ENCODE data around the gene SAMD5.

Gene SAMD5

DNA sequence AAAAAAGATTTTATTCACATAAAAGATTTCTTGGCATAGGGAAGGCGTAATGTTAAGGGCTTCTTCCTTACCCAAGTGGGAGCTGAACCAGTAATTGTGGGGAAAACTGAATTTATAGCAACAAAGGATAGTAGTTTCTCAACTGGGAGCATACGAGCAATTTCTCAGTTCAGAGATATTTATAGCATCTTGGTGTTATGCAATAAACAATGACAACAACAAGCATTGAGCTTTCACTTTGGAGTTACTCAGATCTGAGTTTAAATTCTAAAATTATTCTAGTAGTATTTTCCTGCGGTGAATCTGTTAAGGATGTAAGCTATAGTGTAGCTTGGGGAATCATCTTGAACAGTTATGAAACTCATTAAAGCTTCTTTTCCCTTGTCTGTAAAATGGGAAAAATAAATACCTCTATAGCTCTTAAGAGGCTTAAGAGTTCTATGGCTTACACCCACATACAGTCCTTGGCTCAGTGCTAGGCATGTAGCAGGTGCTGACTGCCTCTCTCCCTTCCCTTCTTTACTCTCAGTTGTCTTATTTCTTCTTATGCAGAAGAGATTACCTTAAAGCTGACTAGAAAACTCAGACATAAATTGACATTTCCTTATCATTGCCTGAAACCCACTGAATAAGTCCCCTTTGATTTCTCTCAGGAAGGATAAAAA is 58.8 kb downstream of the SAMD5 start:
- no peak for DNase-seq (ENCODE audit: low spot score)

DNA sequence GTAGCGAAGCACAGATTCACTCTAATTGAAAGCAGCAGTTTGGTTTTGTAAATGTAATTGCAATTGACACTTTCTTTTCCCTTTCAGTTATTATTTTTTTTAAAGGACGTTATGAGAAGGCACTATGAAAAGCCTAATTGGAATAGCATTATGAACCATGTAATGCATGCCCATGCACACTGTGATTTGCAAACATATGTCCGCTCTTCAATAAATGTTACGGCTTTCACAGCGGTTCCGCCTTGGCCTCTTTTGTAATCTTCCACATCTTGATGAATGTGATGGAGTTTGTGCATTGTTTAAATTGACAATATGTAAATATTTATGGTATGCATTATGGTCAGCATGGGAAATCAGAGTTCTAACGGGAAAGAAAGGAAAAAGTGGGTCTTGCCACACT is 61.3 kb downstream of the SAMD5 start:
- no peak for DNase-seq (ENCODE audit: low spot score)

DNA sequence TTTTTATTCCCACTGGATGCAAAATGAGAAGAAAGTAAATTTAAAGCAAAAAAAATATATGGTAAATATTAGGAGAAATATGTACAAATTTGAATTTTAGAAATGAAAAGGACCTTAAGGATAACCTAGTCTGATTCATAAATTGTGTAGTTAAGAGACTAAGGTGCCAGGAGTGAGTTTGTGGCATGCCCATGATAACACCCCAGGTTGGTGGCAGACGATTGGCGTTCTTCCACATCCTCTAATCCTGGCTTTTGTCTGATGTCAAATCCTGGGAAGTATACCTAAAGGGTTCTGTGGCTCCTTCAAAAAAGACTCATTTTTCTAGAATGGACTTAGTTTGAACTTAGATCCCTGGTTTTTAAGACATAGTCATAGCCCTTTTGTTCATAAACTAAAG is 62.2 kb downstream of the SAMD5 start:
- DNase-seq (ENCODE audit: low spot score): no peak

DNA sequence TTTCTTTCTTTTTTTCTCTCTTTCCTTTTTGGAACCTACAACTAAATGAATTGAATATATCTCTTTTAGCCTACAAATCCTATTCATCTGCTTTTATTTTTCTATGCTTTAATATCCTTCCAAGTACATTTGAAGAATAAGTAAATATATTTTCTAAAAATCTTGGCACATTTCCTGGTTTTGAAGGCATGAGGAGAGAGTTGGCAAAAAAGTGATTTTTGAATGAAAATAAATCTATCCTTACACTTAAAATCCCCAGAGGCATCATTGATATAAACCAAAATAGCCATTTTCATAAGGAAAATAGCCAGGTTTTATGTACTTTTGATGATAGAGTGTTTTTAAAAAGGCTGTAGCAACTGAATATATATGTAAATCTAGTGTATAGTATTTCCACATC is 69.0 kb downstream of the SAMD5 start:
- no peak for DNase-seq (ENCODE audit: low spot score)

DNA sequence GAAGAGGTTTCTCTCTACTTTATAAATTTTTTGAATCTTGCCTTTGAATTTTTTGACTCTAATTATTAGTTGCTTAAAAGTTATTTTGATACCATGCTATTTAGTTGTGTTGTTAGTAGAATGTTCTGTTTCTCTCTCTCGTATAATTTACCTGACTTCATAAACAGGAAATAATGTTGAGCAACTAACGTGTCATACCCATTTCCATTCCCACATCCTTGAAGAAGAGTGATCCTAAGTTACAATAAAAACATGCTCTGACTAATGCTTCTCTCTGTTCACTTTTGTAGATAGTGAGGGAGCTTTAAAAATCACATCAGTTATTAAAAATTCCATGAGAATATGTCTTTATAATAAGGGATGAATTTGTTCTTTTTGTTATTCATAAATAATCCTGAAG is 69.7 kb downstream of the SAMD5 start:
- no peak for DNase-seq (ENCODE audit: low spot score)

DNA sequence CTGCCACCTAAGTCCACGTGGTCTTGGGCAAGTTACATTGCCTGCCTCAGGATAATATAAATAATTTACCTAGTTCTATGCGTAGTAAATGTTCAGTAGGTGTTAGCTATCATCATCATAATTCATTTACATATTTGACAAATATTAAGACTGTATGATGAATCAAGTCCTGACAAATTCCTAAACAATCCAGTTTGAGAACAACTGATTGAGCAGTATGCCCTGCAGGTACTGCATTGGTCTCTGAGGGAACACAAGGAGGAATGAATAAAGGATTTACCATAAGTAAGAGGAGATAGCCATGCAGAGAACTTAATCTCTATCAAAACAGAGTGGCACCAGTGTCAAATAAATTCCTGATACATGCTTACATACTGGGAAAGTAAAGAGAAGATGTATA is 70.4 kb downstream of the SAMD5 start:
- DNase-seq (ENCODE audit: low spot score): no peak

DNA sequence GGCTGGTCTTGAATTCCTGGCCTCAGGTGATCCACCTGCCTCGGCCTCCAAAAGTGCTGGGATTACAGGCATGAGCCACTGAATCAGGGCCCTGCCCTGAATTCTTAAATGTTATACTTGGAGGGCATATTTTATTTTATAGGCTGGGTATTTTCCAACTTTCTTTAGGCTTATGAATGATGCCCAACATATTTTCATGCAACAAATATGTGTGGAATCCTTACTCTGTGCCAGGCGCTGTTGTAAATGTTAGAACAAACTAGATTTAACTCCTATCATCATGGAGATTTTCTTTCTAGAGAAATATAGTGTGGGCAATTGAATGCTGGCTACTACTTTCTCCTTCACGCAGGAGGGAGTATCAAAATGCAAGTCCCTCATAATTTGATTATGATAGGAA is 71.2 kb downstream of the SAMD5 start:
- no peak for DNase-seq (ENCODE audit: low spot score)

DNA sequence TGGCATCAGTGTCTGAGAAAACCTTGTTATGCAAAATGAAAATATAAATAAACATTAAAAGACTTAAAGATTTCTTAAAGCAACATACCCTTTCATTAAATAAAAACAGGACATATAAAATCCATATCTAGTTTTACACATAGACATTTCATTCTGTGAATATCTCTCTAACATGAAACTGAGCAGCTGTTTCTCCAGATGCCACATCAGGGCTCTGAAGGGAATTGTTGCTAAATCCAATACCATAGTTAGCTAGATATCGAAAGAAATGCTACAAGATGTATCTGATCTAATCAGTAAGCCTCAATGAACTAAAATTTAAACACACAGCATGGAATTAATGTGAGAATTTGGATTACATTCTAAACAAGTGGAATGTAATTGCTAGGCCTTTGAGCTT is 74.5 kb downstream of the SAMD5 start:
- no peak for DNase-seq (ENCODE audit: low spot score)

DNA sequence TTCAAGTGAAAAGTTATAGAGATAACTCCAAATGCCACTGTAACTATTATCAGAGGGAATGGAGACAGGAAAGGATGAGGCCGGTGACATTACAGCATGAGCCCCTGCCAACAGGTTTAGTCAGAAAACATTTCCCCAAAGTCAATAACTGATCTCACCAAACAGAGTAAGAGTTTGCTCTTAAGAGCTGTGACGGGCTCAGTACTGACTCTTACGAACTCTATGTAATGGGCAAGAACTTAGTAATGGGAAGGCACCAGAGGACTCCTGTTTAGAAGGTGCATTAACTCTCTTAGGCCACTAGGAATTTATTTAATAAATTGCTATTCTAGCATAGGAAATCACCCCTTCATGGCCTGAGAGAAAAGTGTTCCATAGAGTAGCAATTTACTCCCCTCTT is 76.8 kb downstream of the SAMD5 start:
- DNase-seq (ENCODE audit: low spot score): no peak

DNA sequence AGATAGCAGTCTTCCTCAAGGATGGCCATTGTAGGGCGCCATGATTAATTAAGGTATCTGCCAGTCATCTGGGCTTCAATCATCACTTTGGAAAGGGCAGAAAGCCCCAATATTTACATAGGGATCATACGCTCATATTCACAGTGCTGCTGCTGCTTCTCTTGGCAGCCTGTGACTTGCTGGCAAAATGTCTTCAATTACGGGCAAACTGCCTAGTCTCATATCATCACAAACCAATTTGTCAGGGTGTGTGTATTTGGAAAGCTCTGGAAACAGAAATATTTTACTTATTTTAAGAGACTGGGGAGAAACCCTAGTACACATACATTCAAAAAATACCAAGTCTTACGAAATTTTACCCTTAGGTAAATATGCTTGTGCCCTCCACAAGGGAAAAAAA is 77.6 kb downstream of the SAMD5 start:
- DNase-seq (ENCODE audit: low spot score): no peak

DNA sequence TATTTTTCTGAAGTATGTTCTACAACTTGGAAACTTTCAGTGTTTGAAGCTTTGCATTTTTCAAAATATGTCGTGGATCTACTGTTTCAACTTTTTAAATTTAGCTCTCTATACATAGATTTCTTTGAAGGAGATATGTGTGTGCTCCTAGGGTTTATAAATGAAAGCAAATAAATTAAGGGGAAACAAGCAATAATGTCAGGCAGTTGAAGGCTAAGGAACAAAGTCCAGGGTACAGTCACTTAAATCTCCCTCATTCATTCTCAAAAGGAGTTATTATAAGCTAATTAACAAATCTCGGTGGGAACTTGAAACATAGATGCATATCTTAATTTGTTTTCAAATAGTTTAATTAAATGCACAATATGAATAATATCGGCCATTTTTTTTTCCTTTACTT is 79.4 kb downstream of the SAMD5 start:
- no peak for DNase-seq (ENCODE audit: low spot score)

DNA sequence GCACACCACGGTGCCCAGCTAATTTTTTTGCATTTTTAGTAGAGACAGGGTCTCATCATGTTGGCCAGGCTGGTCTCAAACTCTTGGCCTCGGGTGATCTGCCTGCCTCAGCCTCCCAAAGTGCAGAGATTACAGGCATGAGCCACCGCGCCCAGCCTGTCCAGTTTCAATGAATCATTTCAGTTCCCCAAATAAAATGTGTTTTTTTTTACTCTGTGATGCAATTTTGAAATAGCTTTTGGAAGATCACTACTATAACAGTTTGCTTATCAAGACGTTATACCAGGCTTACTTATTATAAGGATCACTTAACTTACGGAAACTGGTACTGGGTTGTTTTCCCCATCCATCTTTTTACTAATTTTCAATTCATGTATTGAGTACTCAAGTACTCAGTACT is 80.0 kb downstream of the SAMD5 start:
- no peak for DNase-seq (ENCODE audit: low spot score)

DNA sequence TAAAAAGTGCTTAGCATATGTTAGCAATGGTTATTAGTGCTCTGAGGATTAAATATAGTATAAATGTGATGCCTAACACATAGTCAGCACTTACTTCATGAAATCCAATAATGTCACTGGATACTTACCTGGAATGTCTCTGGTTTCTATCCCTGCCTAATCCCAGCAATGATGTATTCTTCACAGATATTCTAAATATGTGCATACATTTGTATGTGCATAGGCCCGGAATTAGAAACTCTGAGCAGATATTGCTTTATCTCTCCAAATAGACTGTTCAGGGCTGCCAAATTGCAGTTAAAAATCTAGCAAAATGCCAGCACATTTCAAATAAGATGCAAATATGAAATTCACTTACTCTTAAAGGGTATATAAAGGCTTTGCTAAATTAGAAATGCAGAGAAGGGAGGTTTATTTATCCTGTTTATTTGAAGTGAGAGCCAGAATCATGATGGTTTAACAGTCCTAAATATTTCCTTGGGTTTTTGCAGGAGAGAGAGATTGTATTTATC is 81.3 kb downstream of the SAMD5 start:
- DNase-seq (ENCODE audit: low spot score): no peak

DNA sequence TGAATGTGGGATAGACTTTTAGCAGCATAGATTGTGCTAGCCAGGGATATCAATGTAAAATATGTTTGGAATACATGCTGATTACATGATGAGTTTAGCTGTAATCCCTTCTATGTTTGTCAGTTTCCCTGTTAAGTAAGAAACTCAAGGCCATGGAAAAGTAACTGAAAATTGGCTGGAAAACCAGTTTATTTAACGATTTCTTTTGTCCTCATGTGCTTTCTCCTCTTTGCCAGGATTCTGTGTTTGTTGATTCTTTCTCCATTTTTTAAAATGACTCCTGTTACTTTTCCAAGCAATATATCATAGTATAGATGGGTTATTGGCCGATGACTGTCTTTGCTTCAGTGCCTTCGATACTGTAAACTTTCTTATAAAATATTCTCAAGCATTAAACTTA is 87.5 kb downstream of the SAMD5 start:
- DNase-seq (ENCODE audit: low spot score): no peak

DNA sequence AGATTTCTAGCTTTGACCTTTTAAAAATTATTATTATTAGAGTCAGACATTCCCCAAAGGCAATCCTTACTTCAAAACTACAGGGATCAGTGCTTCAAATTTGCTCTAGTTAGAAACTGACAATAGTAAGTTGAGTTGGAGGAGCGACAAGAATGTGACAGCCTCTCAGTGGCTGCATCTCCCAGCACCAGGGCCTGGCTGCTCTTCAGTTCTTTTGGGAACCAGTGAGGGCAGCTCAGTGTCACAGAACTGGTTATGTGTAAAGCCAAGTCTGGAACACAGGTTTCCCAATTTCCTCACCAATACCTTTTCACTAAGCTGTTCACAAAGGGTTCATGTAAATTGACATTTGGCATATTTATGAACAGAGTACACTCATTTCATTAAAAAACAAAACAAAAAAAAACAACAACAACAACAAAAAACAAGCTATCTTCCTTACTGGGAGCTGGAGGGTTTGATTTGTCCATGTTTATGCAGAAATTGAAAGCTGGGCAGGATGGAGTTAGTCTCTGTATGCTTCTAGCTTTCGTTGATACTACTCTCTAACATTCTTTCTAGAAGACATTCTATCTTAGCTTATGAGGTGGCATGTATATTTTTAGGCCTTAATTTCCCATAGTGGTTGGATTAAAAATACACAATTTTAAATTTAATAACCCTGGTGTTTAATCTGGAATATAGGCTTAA is 95.0 kb downstream of the SAMD5 start:
- DNase-seq (ENCODE audit: low spot score): no peak

DNA sequence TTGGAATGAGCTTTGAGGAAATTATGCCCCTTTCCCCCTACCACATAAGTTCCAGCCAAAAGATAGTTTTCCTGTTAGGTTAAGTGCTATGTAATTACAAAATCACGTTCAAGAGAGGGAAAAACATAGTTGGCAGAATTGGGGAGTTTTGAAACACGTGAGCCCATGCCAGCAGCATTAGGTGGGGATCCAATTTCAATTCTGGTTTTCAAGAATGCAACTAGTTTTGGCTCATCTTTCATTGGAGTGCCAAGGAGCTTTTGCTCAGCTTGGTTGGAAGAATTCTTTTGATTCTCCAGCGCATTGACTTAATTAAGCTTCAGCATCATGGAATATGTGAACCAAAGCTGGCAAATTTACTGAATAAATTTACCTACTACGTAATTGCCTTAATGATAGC is 95.9 kb downstream of the SAMD5 start:
- no peak for DNase-seq (ENCODE audit: low spot score)

DNA sequence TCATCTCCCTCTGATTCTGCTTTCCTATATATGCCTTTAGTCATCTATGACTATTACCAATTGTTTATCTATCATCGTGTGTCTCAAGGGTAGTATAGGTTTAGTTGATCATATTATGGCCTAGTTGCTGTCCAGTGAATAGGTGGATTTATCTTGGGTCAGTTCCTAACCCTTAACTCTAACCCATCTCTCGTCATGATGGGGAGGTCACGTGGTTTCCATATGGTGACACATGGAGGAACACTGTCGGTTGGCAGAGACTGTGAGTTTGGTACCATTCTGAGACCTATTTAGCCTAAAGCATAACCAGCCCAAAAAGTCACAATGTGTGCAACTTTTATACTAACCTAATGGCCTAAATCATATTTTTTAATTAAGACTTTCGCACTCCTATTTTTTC is 103.5 kb downstream of the SAMD5 start:
- no peak for DNase-seq (ENCODE audit: low spot score)

DNA sequence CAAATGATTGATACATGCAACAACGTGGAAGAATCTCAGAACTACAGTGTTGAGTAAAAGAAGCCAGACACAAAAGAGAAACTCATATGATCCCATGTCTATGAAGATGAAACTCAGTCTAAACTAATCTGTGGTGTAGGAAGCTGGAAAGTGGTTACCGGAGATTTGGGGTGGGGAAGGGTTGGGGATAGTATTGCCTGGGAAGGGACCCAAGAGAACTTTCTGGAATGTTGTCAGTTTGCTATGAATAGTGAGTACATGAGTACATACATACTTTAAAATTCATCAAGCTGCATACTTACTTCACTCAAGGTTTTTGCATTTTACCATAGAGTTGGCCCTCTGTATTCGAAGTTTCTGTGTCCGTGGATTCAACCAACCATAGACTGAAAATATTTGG is 106.0 kb downstream of the SAMD5 start:
- no peak for DNase-seq (ENCODE audit: low spot score)

DNA sequence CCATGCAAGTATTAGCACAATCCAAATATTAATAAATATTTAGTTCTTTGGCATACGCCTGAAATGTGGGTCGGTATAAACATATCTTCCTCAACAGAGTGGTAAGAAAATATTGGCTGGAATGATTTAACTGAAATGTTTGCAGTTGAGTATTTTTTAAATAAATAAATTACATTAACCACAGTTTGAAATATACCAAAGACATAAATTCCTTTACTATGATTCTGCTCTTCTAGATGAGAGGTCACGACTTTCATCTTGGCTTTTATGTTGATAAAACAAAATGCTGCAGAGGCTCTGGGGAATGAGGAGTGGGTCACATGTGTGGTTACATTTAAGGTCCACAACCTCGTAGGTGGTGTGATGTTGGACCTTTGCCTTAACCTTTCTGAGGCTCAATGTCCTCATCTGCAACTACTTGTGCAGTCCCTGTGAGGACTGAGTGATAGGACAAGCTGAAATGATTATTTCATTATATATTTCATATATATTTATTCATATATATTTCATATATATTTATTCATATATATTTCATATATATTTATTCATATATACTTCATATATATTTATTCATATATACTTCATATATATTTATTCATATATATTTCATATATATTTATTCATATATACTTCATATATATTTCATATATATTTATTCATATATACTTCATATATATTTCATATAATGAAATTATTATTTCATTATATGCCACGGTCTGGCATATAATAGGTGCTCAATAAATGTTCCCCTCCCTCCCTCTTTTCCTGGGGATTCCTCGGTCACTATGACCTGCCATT is 107.4 kb downstream of the SAMD5 start:
- DNase-seq (ENCODE audit: low spot score): no peak

DNA sequence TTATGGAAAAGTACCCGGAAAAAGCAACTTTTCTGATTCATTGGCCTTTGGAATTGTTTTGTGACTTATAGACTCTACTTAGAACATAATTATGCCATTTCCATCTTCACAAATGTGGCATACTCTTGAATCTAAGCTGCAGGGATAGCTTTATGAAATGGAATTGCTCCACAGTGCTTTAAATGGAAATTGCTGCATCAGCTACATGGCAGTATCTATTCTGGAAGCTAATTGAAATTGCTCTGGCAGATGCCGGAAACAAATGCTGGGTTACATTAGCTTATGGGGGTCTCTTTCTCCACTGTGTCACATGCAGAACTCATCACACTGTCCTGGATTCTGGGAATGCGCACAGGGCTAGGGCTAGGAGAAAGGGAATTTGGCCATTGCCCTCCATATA is 108.9 kb downstream of the SAMD5 start:
- no peak for DNase-seq (ENCODE audit: low spot score)

DNA sequence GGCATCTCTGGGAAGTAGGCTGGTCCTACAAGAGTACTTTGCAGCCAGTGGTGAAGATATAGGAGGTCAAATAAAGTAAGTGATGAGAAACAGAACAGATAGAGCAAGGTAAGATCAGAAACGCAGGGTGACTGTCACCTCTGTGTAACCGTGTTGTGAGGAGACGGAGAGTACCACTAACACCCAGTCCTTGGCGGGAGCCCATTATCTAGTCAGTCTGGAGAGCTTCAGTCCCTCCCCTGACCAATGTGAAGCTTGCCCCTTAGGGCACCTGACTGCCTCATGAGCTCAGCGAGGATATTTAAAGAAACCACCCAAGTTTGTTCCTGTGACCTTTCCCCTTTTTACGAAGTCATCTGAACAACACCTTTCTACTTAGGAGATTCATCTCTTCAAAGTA is 110.0 kb downstream of the SAMD5 start:
- no peak for DNase-seq (ENCODE audit: low spot score)

DNA sequence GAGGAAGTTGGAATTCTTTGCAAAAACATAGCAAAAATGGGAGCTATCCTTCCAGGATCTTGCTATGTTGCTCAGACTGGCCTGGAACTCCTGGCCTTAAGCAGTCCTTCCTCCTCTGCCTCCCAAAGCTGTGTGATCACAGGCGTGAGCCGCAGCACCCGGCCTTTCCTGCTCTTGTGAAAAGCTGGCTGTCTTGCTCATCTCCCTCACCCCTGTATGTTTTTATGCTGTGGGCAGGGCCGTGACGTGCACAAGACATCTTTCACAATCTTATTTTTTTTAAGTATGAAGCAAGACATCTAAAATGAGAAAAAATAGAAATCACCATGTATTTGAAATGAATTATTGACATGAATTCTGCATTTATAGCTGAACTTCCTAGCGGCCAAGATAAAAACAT is 110.4 kb downstream of the SAMD5 start:
- DNase-seq (ENCODE audit: low spot score): no peak

All from CD4-positive, alpha-beta T cell treated with Interleukin-2 at 100 ng/mL for 4 hours (primary cell).